K562 (cell line): ENCODE data around the gene C3AR1. TPM values are rescaled to one million over a fixed set of nuclear protein-coding genes. Genes with fewer than 3 reads are reported as not detected.

ENCODE experiments used
- CBX8 ChIP-seq: fragments of 200-600 bp; sonication (generic); IDR thresholded peaks from 2 replicates; pipeline ENCODE4 v1.6.1; 2012; ENCODE audit warnings: borderline replicate concordance, mixed run types, low read depth, mild to moderate bottlenecking, moderate library complexity, mixed read lengths, low read length, control low read depth, inconsistent platforms; ENCODE audit not compliant: poor library complexity, severe bottlenecking; ENCODE audit errors: extremely low read depth
- HIVEP1 ChIP-seq: fragments of 250-450 bp; sonication (Bioruptor Pico); IDR thresholded peaks from 2 replicates; pipeline ENCODE4 v1.4.0; 2020; ENCODE audit warnings: mild to moderate bottlenecking
- KLF13 ChIP-seq: fragments of 450-650 bp; IDR thresholded peaks from 2 replicates; pipeline ENCODE4 v1.6.1; 2016; ENCODE audit warnings: missing genetic modification characterization, low read depth, mild to moderate bottlenecking, missing compliant biosample characterization, moderate library complexity, borderline replicate concordance
- LARP7 ChIP-seq: fragments of 450-650 bp; IDR thresholded peaks from 2 replicates; pipeline ENCODE4 v1.6.1; 2016
- MED1 ChIP-seq: sonication (generic); formaldehyde crosslinking; IDR thresholded peaks from 2 replicates; pipeline ENCODE4 v1.8.1; 2023; ENCODE audit warnings: missing genetic modification reagents, borderline replicate concordance
- MEF2A ChIP-seq: IDR thresholded peaks from 2 replicates; pipeline ENCODE4 v1.6.1; 2011; ENCODE audit warnings: low read depth, mild to moderate bottlenecking, low read length, moderate library complexity; ENCODE audit not compliant: control insufficient read depth
- NCOA2 ChIP-seq, 2 experiments: fragments of 450-650 bp; IDR thresholded peaks; 2 replicates each; pipeline ENCODE4 v1.6.1; 2018; ENCODE audit warnings: mild to moderate bottlenecking in 2 of 2, moderate library complexity in 1 of 2; ENCODE audit not compliant: partially characterized antibody in 2 of 2
- NFIC ChIP-seq: fragments of 450-650 bp; IDR thresholded peaks from 2 replicates; pipeline ENCODE4 v1.6.1; 2017; ENCODE audit warnings: mild to moderate bottlenecking, inconsistent platforms
- PATZ1 ChIP-seq: fragments of 250-450 bp; sonication (Bioruptor Pico); IDR thresholded peaks from 2 replicates; pipeline ENCODE4 v1.5.0; 2020; ENCODE audit warnings: mild to moderate bottlenecking, borderline replicate concordance
- POLR2H ChIP-seq: IDR thresholded peaks from 2 replicates; pipeline ENCODE4 v1.6.1; 2016; ENCODE audit warnings: missing genetic modification characterization, low read depth, mild to moderate bottlenecking, control low read depth, missing compliant biosample characterization, moderate library complexity
- RFX1 ChIP-seq: fragments of 450-650 bp; IDR thresholded peaks from 2 replicates; pipeline ENCODE4 v1.6.1; 2016; ENCODE audit warnings: mild to moderate bottlenecking, moderate library complexity
- SMARCA4 ChIP-seq: fragments of 450-650 bp; IDR thresholded peaks from 2 replicates; pipeline ENCODE4 v1.6.1; 2016
- ZBED1 ChIP-seq: IDR thresholded peaks from 2 replicates; pipeline ENCODE4 v1.6.1; 2014
- ZNF175 ChIP-seq: fragments of 200-800 bp; sonication (Bioruptor generic); IDR thresholded peaks from 2 replicates; pipeline ENCODE4 v1.6.1; 2016; ENCODE audit warnings: low read depth, mild to moderate bottlenecking, missing genetic modification characterization, missing compliant biosample characterization
- ZNF431 ChIP-seq: sonication (generic); formaldehyde crosslinking; IDR thresholded peaks from 2 replicates; pipeline ENCODE4 v1.8.0; 2022; ENCODE audit warnings: mild to moderate bottlenecking, missing genetic modification reagents
- ZNF584 ChIP-seq: fragments of 200-800 bp; sonication (Bioruptor generic); IDR thresholded peaks from 2 replicates; pipeline ENCODE4 v1.6.1; 2016; ENCODE audit warnings: low read depth, mild to moderate bottlenecking, missing genetic modification characterization, missing compliant biosample characterization
- polyA plus RNA-seq, 8 experiments: library from polyadenylated mRNA; depleted of rRNA in 4 of 8; stranded (reverse) in 5 of 8; unstranded in 3 of 8; fragments of >200 nt; fragmentation: Nextera tagmentation in 2 of 8; fragmentation: Illumina TruSeq in 1 of 8; extraction: Ambion mirVana in 2 of 8; extraction: Trizol in 1 of 8; gene quantifications; 2 replicates each; pipeline versions ENCODE4 v1.2.1 to v1.2.3, GENCODE V29; 2011 to 2014; ENCODE audit warnings: inconsistent platforms in 1 of 8, missing spikeins in 1 of 8
- total RNA-seq, 7 experiments: library from RNA; depleted of rRNA in 6 of 7; stranded (reverse); fragments of >200 nt in 6 of 7; fragmentation: Illumina TruSeq in 2 of 7; extraction: Trizol in 2 of 7; gene quantifications; 2 replicates each; pipeline versions ENCODE4 v1.2.1 to v1.2.3, GENCODE V29; 2011 to 2021; ENCODE audit warnings: low replicate concordance in 1 of 7
- TF ChIP-seq, protein P1 (sequence below): sonication (generic); formaldehyde crosslinking; IDR thresholded peaks from 2 replicates; pipeline ENCODE4 v1.8.0; 2023; ENCODE audit warnings: missing genetic modification reagents, mild to moderate bottlenecking, borderline replicate concordance
- TF ChIP-seq, protein P2 (sequence below): fragments of 250-450 bp; sonication (Bioruptor Pico); IDR thresholded peaks from 2 replicates; pipeline ENCODE4 v1.4.0; 2020

Gene C3AR1
- total and polyA plus RNA-seq, 9 of the 15 experiments (the other 6 are each of a cell fraction or from before 2014, with no cell fraction given), result 2.2 to 12.9 (median 5.3) TPM

DNA sequence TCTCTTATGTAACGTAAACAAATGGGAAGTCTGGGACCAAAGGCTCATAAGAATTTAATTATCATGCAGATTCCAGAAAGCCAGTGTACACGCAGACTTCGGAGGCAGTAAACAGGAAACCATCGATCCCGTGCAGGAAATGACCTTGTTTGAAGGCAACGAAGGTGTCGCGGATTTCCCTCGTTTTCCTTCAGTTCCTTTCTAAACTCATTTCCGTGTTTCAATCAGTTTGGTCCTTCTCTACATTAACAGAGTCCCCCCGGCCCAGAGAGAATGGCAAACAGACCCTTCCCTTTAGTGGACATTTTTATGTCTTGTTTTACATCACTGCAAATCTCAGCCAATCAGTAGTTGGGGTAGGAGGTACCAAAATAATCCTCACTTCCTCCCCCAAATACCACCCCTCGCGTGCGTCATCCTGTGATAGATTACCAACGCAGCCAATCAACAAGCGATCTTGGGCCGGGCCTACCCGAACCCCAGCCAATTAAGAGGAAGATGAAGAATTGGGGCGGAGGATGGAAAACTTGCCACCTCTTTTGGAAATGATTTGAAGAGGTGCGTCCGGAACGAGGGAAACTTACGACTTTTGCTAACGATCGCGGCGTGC, 39.8 kb downstream of the C3AR1 start (continued):
- TF ChIP-seq NFIC (no peak), KLF13 (tag) (no peak), POLR2H (tag) (peak; percentile 84), ZNF175 (no peak), ZNF584 (CRISPR knock-in tag) (no peak), NCOA2 (IDR thresholded peaks at IDR 0.05; ENCODE audit: partially characterized antibody in 2 of 2) (no peak), RFX1 (no peak), HIVEP1 (CRISPR knock-in tag) (no peak), MEF2A (no peak), MED1 (CRISPR knock-in tag) (no peak), CBX8 (no peak), LARP7 (no peak), ZNF431 (no peak), SMARCA4 (no peak), PATZ1 (CRISPR knock-in tag) (no peak), ZBED1 (no peak)
- TF ChIP-seq, protein P1, sequence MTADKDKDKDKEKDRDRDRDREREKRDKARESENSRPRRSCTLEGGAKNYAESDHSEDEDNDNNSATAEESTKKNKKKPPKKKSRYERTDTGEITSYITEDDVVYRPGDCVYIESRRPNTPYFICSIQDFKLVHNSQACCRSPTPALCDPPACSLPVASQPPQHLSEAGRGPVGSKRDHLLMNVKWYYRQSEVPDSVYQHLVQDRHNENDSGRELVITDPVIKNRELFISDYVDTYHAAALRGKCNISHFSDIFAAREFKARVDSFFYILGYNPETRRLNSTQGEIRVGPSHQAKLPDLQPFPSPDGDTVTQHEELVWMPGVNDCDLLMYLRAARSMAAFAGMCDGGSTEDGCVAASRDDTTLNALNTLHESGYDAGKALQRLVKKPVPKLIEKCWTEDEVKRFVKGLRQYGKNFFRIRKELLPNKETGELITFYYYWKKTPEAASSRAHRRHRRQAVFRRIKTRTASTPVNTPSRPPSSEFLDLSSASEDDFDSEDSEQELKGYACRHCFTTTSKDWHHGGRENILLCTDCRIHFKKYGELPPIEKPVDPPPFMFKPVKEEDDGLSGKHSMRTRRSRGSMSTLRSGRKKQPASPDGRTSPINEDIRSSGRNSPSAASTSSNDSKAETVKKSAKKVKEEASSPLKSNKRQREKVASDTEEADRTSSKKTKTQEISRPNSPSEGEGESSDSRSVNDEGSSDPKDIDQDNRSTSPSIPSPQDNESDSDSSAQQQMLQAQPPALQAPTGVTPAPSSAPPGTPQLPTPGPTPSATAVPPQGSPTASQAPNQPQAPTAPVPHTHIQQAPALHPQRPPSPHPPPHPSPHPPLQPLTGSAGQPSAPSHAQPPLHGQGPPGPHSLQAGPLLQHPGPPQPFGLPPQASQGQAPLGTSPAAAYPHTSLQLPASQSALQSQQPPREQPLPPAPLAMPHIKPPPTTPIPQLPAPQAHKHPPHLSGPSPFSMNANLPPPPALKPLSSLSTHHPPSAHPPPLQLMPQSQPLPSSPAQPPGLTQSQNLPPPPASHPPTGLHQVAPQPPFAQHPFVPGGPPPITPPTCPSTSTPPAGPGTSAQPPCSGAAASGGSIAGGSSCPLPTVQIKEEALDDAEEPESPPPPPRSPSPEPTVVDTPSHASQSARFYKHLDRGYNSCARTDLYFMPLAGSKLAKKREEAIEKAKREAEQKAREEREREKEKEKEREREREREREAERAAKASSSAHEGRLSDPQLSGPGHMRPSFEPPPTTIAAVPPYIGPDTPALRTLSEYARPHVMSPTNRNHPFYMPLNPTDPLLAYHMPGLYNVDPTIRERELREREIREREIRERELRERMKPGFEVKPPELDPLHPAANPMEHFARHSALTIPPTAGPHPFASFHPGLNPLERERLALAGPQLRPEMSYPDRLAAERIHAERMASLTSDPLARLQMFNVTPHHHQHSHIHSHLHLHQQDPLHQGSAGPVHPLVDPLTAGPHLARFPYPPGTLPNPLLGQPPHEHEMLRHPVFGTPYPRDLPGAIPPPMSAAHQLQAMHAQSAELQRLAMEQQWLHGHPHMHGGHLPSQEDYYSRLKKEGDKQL, result no peak
- TF ChIP-seq, protein P2, sequence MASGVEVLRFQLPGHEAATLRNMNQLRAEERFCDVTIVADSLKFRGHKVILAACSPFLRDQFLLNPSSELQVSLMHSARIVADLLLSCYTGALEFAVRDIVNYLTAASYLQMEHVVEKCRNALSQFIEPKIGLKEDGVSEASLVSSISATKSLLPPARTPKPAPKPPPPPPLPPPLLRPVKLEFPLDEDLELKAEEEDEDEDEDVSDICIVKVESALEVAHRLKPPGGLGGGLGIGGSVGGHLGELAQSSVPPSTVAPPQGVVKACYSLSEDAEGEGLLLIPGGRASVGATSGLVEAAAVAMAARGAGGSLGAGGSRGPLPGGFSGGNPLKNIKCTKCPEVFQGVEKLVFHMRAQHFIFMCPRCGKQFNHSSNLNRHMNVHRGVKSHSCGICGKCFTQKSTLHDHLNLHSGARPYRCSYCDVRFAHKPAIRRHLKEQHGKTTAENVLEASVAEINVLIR (CRISPR knock-in tag), result peak; percentile 71
